DOHH2 (cell line): ENCODE measurements around the gene WRNIP1.

Source experiments
- EZH2phosphoT487 ChIP-seq: fragments of 200-600 bp; sonication (generic); IDR thresholded peaks from 2 replicates; pipeline ENCODE4 v1.6.1; 2017; ENCODE audit warnings: borderline replicate concordance, mild to moderate bottlenecking, antibody characterized with exemption, low read length, moderate library complexity, mixed read lengths
- TF ChIP-seq, protein P1 (sequence below): fragments of 200-600 bp; sonication (generic); IDR thresholded peaks from one replicate; pipeline ENCODE4 v1.5.1; 2014; ENCODE audit warnings: antibody characterized with exemption, mild to moderate bottlenecking, low read depth, low read length; ENCODE audit not compliant: poor library complexity, severe bottlenecking

DNA sequence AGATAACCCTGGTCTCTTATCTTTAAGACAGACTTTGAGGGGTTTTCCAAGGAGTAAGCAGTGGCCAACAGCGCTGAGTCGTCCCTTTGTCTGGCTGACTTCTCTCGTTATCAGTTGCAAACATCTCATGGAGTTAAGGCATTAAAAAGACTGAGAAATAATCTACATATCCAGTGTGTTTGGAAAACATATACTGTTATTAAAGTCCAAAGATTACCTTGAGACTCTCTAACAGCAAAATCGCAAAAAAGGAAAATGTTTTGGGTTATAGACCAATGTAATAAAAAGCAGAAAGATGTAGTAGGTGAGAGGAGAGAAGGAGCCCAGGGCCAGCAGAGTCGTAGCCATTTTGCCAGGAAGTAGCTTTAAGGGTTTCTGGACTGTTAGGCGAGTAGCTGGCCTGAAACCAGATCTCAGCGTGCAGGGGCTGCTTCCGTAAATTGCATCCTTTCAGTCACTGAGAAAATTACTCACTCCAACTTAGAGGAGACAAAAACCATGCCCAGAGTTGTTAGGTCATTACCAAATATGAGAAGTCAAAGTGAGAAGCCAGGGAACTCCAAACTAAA lies 39.1 kb upstream of the WRNIP1 start:
- TF ChIP-seq, protein P1, sequence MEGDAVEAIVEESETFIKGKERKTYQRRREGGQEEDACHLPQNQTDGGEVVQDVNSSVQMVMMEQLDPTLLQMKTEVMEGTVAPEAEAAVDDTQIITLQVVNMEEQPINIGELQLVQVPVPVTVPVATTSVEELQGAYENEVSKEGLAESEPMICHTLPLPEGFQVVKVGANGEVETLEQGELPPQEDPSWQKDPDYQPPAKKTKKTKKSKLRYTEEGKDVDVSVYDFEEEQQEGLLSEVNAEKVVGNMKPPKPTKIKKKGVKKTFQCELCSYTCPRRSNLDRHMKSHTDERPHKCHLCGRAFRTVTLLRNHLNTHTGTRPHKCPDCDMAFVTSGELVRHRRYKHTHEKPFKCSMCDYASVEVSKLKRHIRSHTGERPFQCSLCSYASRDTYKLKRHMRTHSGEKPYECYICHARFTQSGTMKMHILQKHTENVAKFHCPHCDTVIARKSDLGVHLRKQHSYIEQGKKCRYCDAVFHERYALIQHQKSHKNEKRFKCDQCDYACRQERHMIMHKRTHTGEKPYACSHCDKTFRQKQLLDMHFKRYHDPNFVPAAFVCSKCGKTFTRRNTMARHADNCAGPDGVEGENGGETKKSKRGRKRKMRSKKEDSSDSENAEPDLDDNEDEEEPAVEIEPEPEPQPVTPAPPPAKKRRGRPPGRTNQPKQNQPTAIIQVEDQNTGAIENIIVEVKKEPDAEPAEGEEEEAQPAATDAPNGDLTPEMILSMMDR: no peak
- no peak for TF ChIP-seq EZH2phosphoT487
